Spleen (tissue), 11 donors: ENCODE results near the gene SPATC1L. TPM values are rescaled to one million over a fixed set of nuclear protein-coding genes. Genes with fewer than 3 reads are reported as not detected.
A peak's percentile ranks its signal among the peaks of the same experiment; 100 is the strongest.

Experiments
- DNase-seq: peaks from one replicate; pipeline ENCODE4 v3.0.0-alpha.2; 2020
- H3K27ac ChIP-seq, 8 donors: fragments of 200-600 bp; sonication (generic) in 7 of 8; 1 replicate in 4 of 8; 2 replicates in 4 of 8; pipeline versions ENCODE4 v1.5.0 to v1.8.0; 2016 to 2021; ENCODE audit warnings: inconsistent platforms in 4 of 8, mild to moderate bottlenecking in 4 of 8, moderate library complexity in 1 of 8
- H3K27me3 ChIP-seq, 7 donors: fragments of 200-600 bp; sonication (generic) in 6 of 7; replicated peaks in 1 of 7; 1 replicate in 4 of 7; 2 replicates in 3 of 7; pipeline versions ENCODE4 v1.5.0 to v1.8.0; 2016 to 2021; ENCODE audit warnings: inconsistent platforms in 3 of 7, mild to moderate bottlenecking in 1 of 7
- H3K36me3 ChIP-seq, 6 donors: fragments of 200-600 bp; sonication (generic) in 5 of 6; 1 replicate in 4 of 6; 2 replicates in 2 of 6; pipeline versions ENCODE4 v1.5.0 to v1.8.0; 2016 to 2021; ENCODE audit warnings: inconsistent platforms in 2 of 6
- H3K4me1 ChIP-seq, 6 donors: fragments of 200-600 bp; sonication (generic) in 5 of 6; 1 replicate in 3 of 6; 2 replicates in 3 of 6; pipeline versions ENCODE4 v1.5.0 to v1.8.0; 2016 to 2021; ENCODE audit warnings: inconsistent platforms in 3 of 6
- H3K4me3 ChIP-seq, 8 donors: fragments of 200-600 bp; sonication (generic) in 7 of 8; 1 replicate in 4 of 8; 2 replicates in 4 of 8; pipeline versions ENCODE4 v1.5.0 to v1.8.0; 2016 to 2021; ENCODE audit warnings: inconsistent platforms in 4 of 8, mild to moderate bottlenecking in 4 of 8, moderate library complexity in 2 of 8
- H3K9me3 ChIP-seq, 8 donors: fragments of 200-600 bp; sonication (generic) in 7 of 8; 1 replicate in 4 of 8; 2 replicates in 4 of 8; pipeline versions ENCODE4 v1.5.0 to v1.8.0; 2016 to 2021; ENCODE audit warnings: inconsistent platforms in 4 of 8
- CTCF ChIP-seq, 11 experiments: fragments of 200-600 bp in 7 of 11; fragments of 450-650 bp in 4 of 11; sonication (generic) in 4 of 11; IDR thresholded peaks in 8 of 11; conservative IDR thresholded peaks in 3 of 11; 1 replicate in 7 of 11; 2 replicates in 4 of 11; pipeline versions ENCODE4 v1.4.0 to v1.8.0; 2016 to 2021; ENCODE audit warnings: antibody characterized with exemption in 11 of 11, inconsistent platforms in 4 of 11, mild to moderate bottlenecking in 1 of 11
- POLR2A ChIP-seq, 3 donors: fragments of 450-650 bp; IDR thresholded peaks; one replicate each; pipeline ENCODE4 v1.5.1; 2017; ENCODE audit warnings: antibody characterized with exemption in 3 of 3, mild to moderate bottlenecking in 1 of 3
- POLR2AphosphoS5 ChIP-seq, 3 donors: sonication (generic); formaldehyde crosslinking; IDR thresholded peaks; one replicate each; pipeline ENCODE4 v1.5.1; 2017; ENCODE audit warnings: antibody characterized with exemption in 3 of 3
- WGBS, 5 donors: extraction: QIAGEN DNeasy Blood & Tissue Kit in 3 of 5; methylation state at CpG; one replicate each; pipeline versions ENCODE4 v1.1.5 to v1.1.7; 2013 to 2018; 5-methylcytosine and 5-hydroxymethylcytosine counted together
- intact Hi-C: fragments of 100-400 bp; cut with DNase I; formaldehyde crosslinking; loops from one replicate; pipeline ENCODE4 v1.15.0; 2023; ENCODE audit warnings: low total_unique reads
- polyA plus RNA-seq, 3 donors: library from polyadenylated mRNA; stranded (reverse); fragments of 200-250 nt; gene quantifications; one replicate each; pipeline ENCODE4 v1.2.1, GENCODE V29; 2013
- total RNA-seq, 7 donors: library from RNA; depleted of rRNA in 3 of 7; stranded (reverse); fragments of >200 nt in 3 of 7; fragmentation: NEBNext Ultra II Directional in 4 of 7; extraction: Animal tissue kit (Norgen Biotek cat#: 25700) in 4 of 7; gene quantifications; one replicate each; pipeline versions ENCODE4 v1.1.0 to v1.2.1, GENCODE V29; 2016 to 2021
- donor health status: healthy with polysubstance abuse.
- donor health status: DM: no; HTN: no; CAD: no; lungs with moderate emphysema.
- donor health status: DM: no; HTN: no; CAD: no.
- donor health status: Bipolar disorder and iron deficiency.
- donor health status: healthy.
- donor health status: DM: no; HTN: no; CAD: no.
- donor health status: DM: yes; HTN: yes; CAD: no.

The SPATC1L gene
- total and polyA plus RNA-seq, 10 donors = 4.4 to 13.4 (median 9.8) TPM

GRCh38 chr21:46111857-46112724 is 72.2 kb downstream of the SPATC1L start:
- Histone ChIP-seq H3K4me3 (no peak overlapping the region), H3K36me3 (peaks cover 0 to 54% (median 30%) of the 10 kb centered on the region in 6 donors), H3K9me3 (peaks cover 0 to 36% (median 23%) of the 10 kb centered on the region in 8 donors), H3K4me1 (peaks cover 0 to 6% (median 0%) of the 10 kb centered on the region in 6 donors), H3K27ac (no peak overlapping the region), H3K27me3 (peaks cover 0 to 11% (median 0%) of the 10 kb centered on the region in 7 donors)
- peak; percentile 61 for DNase-seq
- TF ChIP-seq POLR2A (IDR thresholded peaks at IDR 0.05) (no peak), CTCF (IDR thresholded peaks at IDR 0.05 in 8 of 11, conservative IDR thresholded peaks at IDR 0.05 in 3 of 11) (no peak), POLR2AphosphoS5 (IDR thresholded peaks at IDR 0.05) (no peak)
- intact Hi-C loops = no loop called here
- WGBS, 5 donors = 87 to 96% (median 94%) methylated on average over 19 to 69 of the region's 69 CpGs

GRCh38 chr21:46111193-46111571 is 73.1 kb downstream of the SPATC1L start:
- H3K9me3 ChIP-seq = peaks cover 0 to 36% (median 23%) of the 10 kb centered on the region in 8 donors
- intact Hi-C loops = no loop called here

More at GRCh38 chr21:46111193-46111571, 73.1 kb downstream of the SPATC1L start:
- H3K4me1 ChIP-seq = peaks cover 0 to 6% (median 0%) of the 10 kb centered on the region in 6 donors
- no peak overlapping the region for H3K4me3 ChIP-seq
- TF ChIP-seq CTCF (IDR thresholded peaks at IDR 0.05 in 8 of 11, conservative IDR thresholded peaks at IDR 0.05 in 3 of 11) = no peak
- no peak for TF ChIP-seq POLR2AphosphoS5 (IDR thresholded peaks at IDR 0.05)
- TF ChIP-seq POLR2A (IDR thresholded peaks at IDR 0.05) = no peak
- H3K36me3 ChIP-seq = peaks cover 0 to 45% (median 27%) of the 10 kb centered on the region in 6 donors
- H3K27me3 ChIP-seq = peaks cover 0 to 11% (median 0%) of the 10 kb centered on the region in 7 donors
- no peak for DNase-seq
- H3K27ac ChIP-seq = peak overlapping the region in 1 of 8 donors; percentile 6
- 84 to 93% (median 91%) methylated on average over 5 to 12 of the region's 12 CpGs for WGBS, 5 donors

Other genes with a start within 250 kb of the SPATC1L start
- gene COL6A1, start 202.7 kb downstream of the SPATC1L start, total RNA-seq = 100 to 1,000 TPM in 6 of 7 donors, 10 to 100 TPM in 1; 76.5 to 190 (median 139) TPM
- gene COL6A1, start 202.7 kb downstream of the SPATC1L start, polyA plus RNA-seq = 100 to 1,000 TPM in 2 of 3 donors, 10 to 100 TPM in 1; 85.7 to 152 (median 119) TPM
- 100 to 1,000 TPM; 105 to 259 (median 198) TPM for gene COL6A2, start 86.3 kb downstream of the SPATC1L start, total RNA-seq
- 100 to 1,000 TPM; 101 to 244 (median 110) TPM for gene COL6A2, start 86.3 kb downstream of the SPATC1L start, polyA plus RNA-seq
- 1 to 10 TPM in 1 of 7 donors, under 1 TPM in 1, not detected in 5; 0.81 to 1.7 TPM for gene FTCD, start 28.9 kb downstream of the SPATC1L start, total RNA-seq
- gene FTCD, start 28.9 kb downstream of the SPATC1L start, polyA plus RNA-seq = 1 to 10 TPM in 1 of 3 donors, under 1 TPM in 2; 0.35 to 2.8 (median 0.38) TPM
- 10 to 100 TPM; 18.2 to 31.2 (median 28.8) TPM for gene LSS, start 44.3 kb upstream of the SPATC1L start, total RNA-seq
- gene LSS, start 44.3 kb upstream of the SPATC1L start, polyA plus RNA-seq = 10 to 100 TPM in 1 of 3 donors, 1 to 10 TPM in 2; 6.3 to 17.5 (median 9.8) TPM
- gene MCM3AP, start 101.2 kb upstream of the SPATC1L start, total RNA-seq = 100 to 1,000 TPM in 5 of 7 donors, 10 to 100 TPM in 2; 96.8 to 144 (median 115) TPM
- 10 to 100 TPM; 35.2 to 75.5 (median 55.2) TPM for gene MCM3AP, start 101.2 kb upstream of the SPATC1L start, polyA plus RNA-seq
- gene YBEY, start 101.9 kb upstream of the SPATC1L start, total RNA-seq = 10 to 100 TPM in 5 of 7 donors, 1 to 10 TPM in 2; 7.8 to 20.6 (median 12.0) TPM
- gene YBEY, start 101.9 kb upstream of the SPATC1L start, polyA plus RNA-seq = 10 to 100 TPM; 18.3 to 32.0 (median 30.2) TPM
- gene C21orf58, start 139.4 kb upstream of the SPATC1L start, total RNA-seq = 1 to 10 TPM; 3.6 to 5.8 (median 4.7) TPM
- 1 to 10 TPM; 1.4 to 3.1 (median 2.2) TPM for gene C21orf58, start 139.4 kb upstream of the SPATC1L start, polyA plus RNA-seq
- 10 to 100 TPM; 31.4 to 43.7 (median 37.1) TPM for gene PCNT, start 139.7 kb upstream of the SPATC1L start, total RNA-seq
- 10 to 100 TPM in 1 of 3 donors, 1 to 10 TPM in 2; 6.4 to 10.8 (median 7.8) TPM for gene PCNT, start 139.7 kb upstream of the SPATC1L start, polyA plus RNA-seq